IMR-90 (cell line): ENCODE data around the gene LATS1. TPM values are rescaled to one million over a fixed set of nuclear protein-coding genes. Genes with fewer than 3 reads are reported as not detected.

Experiments
- ATAC-seq: fragments of 200-7000 bp; cut with Tn5 transposase; 2 replicates; pipeline ENCODE4 v1.9.1; 2020; ENCODE audit warnings: low read depth, mild to moderate bottlenecking, moderate library complexity
- BruUV-seq: library from RNA; stranded (reverse); fragments of 400-500 nt; replicated peaks from 2 replicates; lab custom pipeline; 2021; lab: Mats Ljungman, UMichigan
- CTCF ChIA-PET: fragments of 300-600 bp; formaldehyde crosslinking; extraction: SDS; loops from one replicate; lab custom pipeline; 2021; ENCODE audit warnings: antibody characterized with exemption; lab: Yijun Ruan, JAX
- POLR2A ChIA-PET: fragments of 300-600 bp; sonication (Branson Sonifier 250); formaldehyde crosslinking; loops from one replicate; lab custom pipeline; 2022; ENCODE audit warnings: antibody characterized with exemption; ENCODE audit not compliant: unreplicated experiment; lab: Charles Lee
- DNase-seq: peaks from one replicate; pipeline ENCODE4 v3.0.0; 2013
- H2AFZ ChIP-seq: replicated peaks from 2 replicates; pipeline ENCODE3; 2013; ENCODE audit warnings: low read length, mild to moderate bottlenecking; ENCODE audit not compliant: poor library complexity
- H2AK5ac ChIP-seq: 2 replicates; pipeline ENCODE4 v1.6.1; 2013; ENCODE audit warnings: low read depth, low read length, inconsistent platforms
- H2AK9ac ChIP-seq: replicated peaks from 2 replicates; pipeline ENCODE3; 2013; ENCODE audit warnings: mild to moderate bottlenecking, low read depth, low read length, moderate library complexity; ENCODE audit not compliant: poor library complexity
- H2BK120ac ChIP-seq: 2 replicates; pipeline ENCODE4 v1.6.1; 2013; ENCODE audit warnings: low read depth, low read length, inconsistent platforms
- H2BK15ac ChIP-seq: 3 replicates; pipeline ENCODE4 v1.6.1; 2013; ENCODE audit warnings: low read depth, low read length, inconsistent platforms
- H2BK20ac ChIP-seq: 2 replicates; pipeline ENCODE4 v1.6.1; 2013; ENCODE audit warnings: low read depth, mild to moderate bottlenecking, inconsistent platforms, low read length, moderate library complexity
- H2BK5ac ChIP-seq: 2 replicates; pipeline ENCODE4 v1.6.1; 2013; ENCODE audit warnings: mild to moderate bottlenecking, low read depth, low read length, inconsistent platforms; ENCODE audit not compliant: poor library complexity, severe bottlenecking
- H3K14ac ChIP-seq: replicated peaks from 2 replicates; pipeline ENCODE4 v1.6.1; 2013; ENCODE audit warnings: low read depth, low read length, inconsistent platforms
- H3K18ac ChIP-seq: 2 replicates; pipeline ENCODE4 v1.6.1; 2013; ENCODE audit warnings: low read depth, low read length, control low read depth
- H3K23ac ChIP-seq: 2 replicates; pipeline ENCODE4 v1.6.1; 2013; ENCODE audit warnings: low read depth, low read length, inconsistent platforms
- H3K27ac ChIP-seq: 2 replicates; pipeline ENCODE4 v1.5.1; 2013; ENCODE audit warnings: mild to moderate bottlenecking, control low read depth, low read length; ENCODE audit not compliant: insufficient read depth
- H3K27me3 ChIP-seq: 2 replicates; pipeline ENCODE4 v1.6.1; 2013; ENCODE audit warnings: low read length; ENCODE audit not compliant: control insufficient read depth, insufficient read depth
- H3K36me3 ChIP-seq: 2 replicates; pipeline ENCODE4 v1.6.1; 2013; ENCODE audit warnings: low read length, mixed read lengths; ENCODE audit not compliant: control insufficient read depth, insufficient read depth
- H3K4ac ChIP-seq: 2 replicates; pipeline ENCODE4 v1.6.1; 2013; ENCODE audit warnings: low read depth, low read length, inconsistent platforms
- H3K4me1 ChIP-seq: 2 replicates; pipeline ENCODE4 v1.6.1; 2013; ENCODE audit warnings: low read length, mixed read lengths; ENCODE audit not compliant: control insufficient read depth, insufficient read depth
- H3K4me2 ChIP-seq: 2 replicates; pipeline ENCODE4 v1.6.1; 2013; ENCODE audit warnings: low read depth, mild to moderate bottlenecking, control low read depth, low read length, moderate library complexity
- H3K4me3 ChIP-seq: 2 replicates; pipeline ENCODE4 v1.5.1; 2013; ENCODE audit warnings: low read depth, mild to moderate bottlenecking, control low read depth, low read length, moderate library complexity; ENCODE audit not compliant: insufficient read depth
- H3K56ac ChIP-seq: 2 replicates; pipeline ENCODE4 v1.6.1; 2013; ENCODE audit warnings: low read length, inconsistent platforms; ENCODE audit not compliant: insufficient read depth; ENCODE audit errors: extremely low read depth
- H3K79me1 ChIP-seq, 2 experiments: 2 replicates each; pipeline ENCODE4 v1.6.1; 2013; ENCODE audit warnings: low read length in 2 of 2, inconsistent platforms in 1 of 2, low read depth in 1 of 2
- H3K9ac ChIP-seq: 2 replicates; pipeline ENCODE4 v1.6.1; 2013; ENCODE audit warnings: low read depth, low read length, control low read depth
- H3K9me1 ChIP-seq: 2 replicates; pipeline ENCODE4 v1.6.1; 2013; ENCODE audit warnings: low read length, inconsistent platforms; ENCODE audit not compliant: insufficient read depth
- H3K9me3 ChIP-seq: 2 replicates; pipeline ENCODE4 v1.6.1; 2013; ENCODE audit warnings: low read length; ENCODE audit not compliant: control insufficient read depth, insufficient read depth
- H4K20me1 ChIP-seq: 2 replicates; pipeline ENCODE4 v1.6.1; 2013; ENCODE audit warnings: low read length, inconsistent platforms; ENCODE audit not compliant: insufficient read depth
- H4K5ac ChIP-seq: 2 replicates; pipeline ENCODE4 v1.6.1; 2013; ENCODE audit warnings: mild to moderate bottlenecking, low read depth, low read length, control low read depth
- H4K8ac ChIP-seq, 2 experiments: 2 replicates each; pipeline ENCODE4 v1.6.1; 2013; ENCODE audit warnings: low read depth in 2 of 2, low read length in 2 of 2, control low read depth in 1 of 2, inconsistent platforms in 1 of 2
- H4K91ac ChIP-seq: 2 replicates; pipeline ENCODE4 v1.6.1; 2013; ENCODE audit warnings: low read depth, low read length, inconsistent platforms; ENCODE audit not compliant: insufficient read depth
- CTCF ChIP-seq: conservative IDR thresholded peaks from 2 replicates; pipeline ENCODE4 v1.5.1; 2012; ENCODE audit warnings: mild to moderate bottlenecking, low read depth, low read length, improper control_type of control experiment
- MAFK ChIP-seq: IDR thresholded peaks from 2 replicates; pipeline ENCODE4 v1.6.1; 2012; ENCODE audit warnings: low read depth, low read length, improper control_type of control experiment
- NFE2L2 ChIP-seq: fragments of 150-350 bp; IDR thresholded peaks from 2 replicates; pipeline ENCODE4 v1.6.1; 2016; ENCODE audit warnings: low read depth, mild to moderate bottlenecking, low read length
- POLR2A ChIP-seq: IDR thresholded peaks from 2 replicates; pipeline ENCODE4 v1.6.1; 2012; ENCODE audit warnings: mild to moderate bottlenecking, low read depth, low read length
- RCOR1 ChIP-seq: IDR thresholded peaks from 2 replicates; pipeline ENCODE4 v1.6.1; 2012; ENCODE audit warnings: mild to moderate bottlenecking, low read length, improper control_type of control experiment; ENCODE audit not compliant: insufficient replicate concordance
- RFX5 ChIP-seq: IDR thresholded peaks from 2 replicates; pipeline ENCODE4 v1.8.0; 2012; ENCODE audit warnings: low read depth, mild to moderate bottlenecking, low read length, moderate library complexity
- WGBS, 2 experiments: methylation state at CpG; one replicate each; pipeline versions ENCODE4 v1.1.5 to v1.1.7; 2013; ENCODE audit warnings: missing lambda C conversion rate in 2 of 2; ENCODE audit not compliant: insufficient read length in 1 of 2; ENCODE audit errors: extremely low coverage in 2 of 2; 5-methylcytosine and 5-hydroxymethylcytosine counted together
- dilution Hi-C: fragments of 300-500 bp; cut with HindIII; formaldehyde crosslinking; loops from one replicate; pipeline ENCODE4 v1.14.3; 2018; ENCODE audit warnings: low sequenced_read_pairs; ENCODE audit not compliant: unreplicated experiment
- in situ Hi-C: fragments of 300-500 bp; cut with MboI; formaldehyde crosslinking; loops from 3 replicates; pipeline ENCODE4 v1.14.3; 2019; ENCODE audit warnings: low sequenced_read_pairs, inconsistent platforms, mixed read lengths
- intact Hi-C: fragments of 100-400 bp; cut with micrococcal nuclease; formaldehyde crosslinking; loops from 2 replicates; pipeline ENCODE4 v1.10.0; 2022
- polyA plus RNA-seq, 3 experiments: library from polyadenylated mRNA; depleted of rRNA; stranded (reverse); fragments of >200 nt; gene quantifications; 2 replicates each; pipeline ENCODE4 v1.2.3, GENCODE V29; 2012; ENCODE audit warnings: low replicate concordance in 1 of 3
- total RNA-seq: library from RNA; depleted of rRNA; stranded (reverse); fragments of >200 nt; gene quantifications from 2 replicates; pipeline ENCODE4 v1.2.3, GENCODE V29; 2012
- TF ChIP-seq, protein P1 (sequence below): fragments of 150-350 bp; IDR thresholded peaks from 2 replicates; pipeline ENCODE4 v1.6.1; 2017; ENCODE audit warnings: mild to moderate bottlenecking, antibody characterized with exemption, low read length, low read depth

LATS1 gene
- total and polyA plus RNA-seq, 2 of the 4 experiments (the other 2 are of a cell fraction) = 7.9 to 20.1 TPM

GRCh38 chr6:149728499-149729234 lies 10.8 kb upstream of the LATS1 start (continued):
- no peak for TF ChIP-seq MAFK

GRCh38 chr6:149727793-149728498 lies 10.0 kb upstream of the LATS1 start:
- 90% methylated on average over 2 of the region's 4 CpGs; no CpG with 5 or more reads in 1 of the 2 experiments for WGBS, 2 experiments
- Histone ChIP-seq H2AK9ac (no peak overlapping the region), H3K18ac (no peak overlapping the region), H4K91ac (no peak overlapping the region), H2AFZ (no peak overlapping the region), H3K9me3 (no peaks in the 10 kb centered on the region), H4K5ac (no peak overlapping the region), H3K36me3 (peaks cover 22% of the 10 kb centered on the region), H2AK5ac (no peak overlapping the region), H2BK120ac (no peak overlapping the region), H3K14ac (no peak overlapping the region), H3K79me1 (no peaks in the 10 kb centered on the region), H3K56ac (no peak overlapping the region), H3K4ac (no peak overlapping the region), H3K9me1 (no peaks in the 10 kb centered on the region), H2BK20ac (no peak overlapping the region), H2BK5ac (no peak overlapping the region), H4K8ac (no peak overlapping the region), H3K4me3 (no peak overlapping the region), H3K23ac (no peak overlapping the region), H3K4me2 (no peak overlapping the region), H3K27ac (no peak overlapping the region), H4K20me1 (no peaks in the 10 kb centered on the region), H3K9ac (no peak overlapping the region), H2BK15ac (no peak overlapping the region), H3K27me3 (no peaks in the 10 kb centered on the region), H3K4me1 (no peaks in the 10 kb centered on the region)
- ATAC-seq (no peak), DNase-seq (no peak)
- no TSS peak for BruUV-seq
- dilution Hi-C loops (no loop called here), in situ Hi-C loops (loop anchor here (10.0 kb wide), 1 partner anchor 197 kb away; the partner anchor contains the start of gene RAET1G), intact Hi-C loops (loop anchor here (10.0 kb wide), 1 partner anchor 287 kb away; no protein-coding TSS in a partner anchor)
- ChIA-PET POLR2A (no interaction called here), CTCF (no interaction called here)
- TF ChIP-seq CTCF (no peak), RFX5 (no peak), NFE2L2 (no peak), RCOR1 (no peak), MAFK (no peak), POLR2A (no peak)
- TF ChIP-seq, protein P1, sequence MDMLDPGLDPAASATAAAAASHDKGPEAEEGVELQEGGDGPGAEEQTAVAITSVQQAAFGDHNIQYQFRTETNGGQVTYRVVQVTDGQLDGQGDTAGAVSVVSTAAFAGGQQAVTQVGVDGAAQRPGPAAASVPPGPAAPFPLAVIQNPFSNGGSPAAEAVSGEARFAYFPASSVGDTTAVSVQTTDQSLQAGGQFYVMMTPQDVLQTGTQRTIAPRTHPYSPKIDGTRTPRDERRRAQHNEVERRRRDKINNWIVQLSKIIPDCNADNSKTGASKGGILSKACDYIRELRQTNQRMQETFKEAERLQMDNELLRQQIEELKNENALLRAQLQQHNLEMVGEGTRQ = no peak
